Lower leg skin (tissue), 4 donors: Measurements from ENCODE around the gene RTN4RL1. TPM values are rescaled to one million over a fixed set of nuclear protein-coding genes. Genes with fewer than 3 reads are reported as not detected.

Experiments
- DNase-seq, 2 donors: peaks; one replicate each; pipeline ENCODE4 v3.0.0-alpha.2; 2019; ENCODE audit warnings: low spot score in 2 of 2
- H3K4me3 ChIP-seq: fragments of 200-600 bp; sonication (generic); 2 replicates; pipeline ENCODE4 v1.5.1; 2017; ENCODE audit warnings: mild to moderate bottlenecking, low read depth; ENCODE audit not compliant: poor library complexity, severe bottlenecking
- CTCF ChIP-seq, 3 donors: fragments of 450-650 bp; IDR thresholded peaks; one replicate each; pipeline ENCODE4 v1.5.1; 2016; ENCODE audit warnings: antibody characterized with exemption in 3 of 3, mild to moderate bottlenecking in 3 of 3, moderate library complexity in 2 of 3
- POLR2A ChIP-seq, 2 donors: fragments of 450-650 bp; IDR thresholded peaks; one replicate each; pipeline ENCODE4 v1.6.1; 2016 to 2017; ENCODE audit warnings: antibody characterized with exemption in 2 of 2, mild to moderate bottlenecking in 1 of 2, moderate library complexity in 1 of 2
- WGBS, 2 donors: methylation state at CpG; one replicate each; pipeline ENCODE4 v1.1.5; 2018; 5-methylcytosine and 5-hydroxymethylcytosine counted together
- intact Hi-C: fragments of 100-400 bp; cut with DNase I; formaldehyde crosslinking; loops from one replicate; pipeline ENCODE4 v1.15.0; 2023; ENCODE audit warnings: low total_unique reads
- total RNA-seq, 4 donors: library from RNA; depleted of rRNA; stranded (reverse); fragments of >200 nt; gene quantifications; one replicate each; pipeline ENCODE4 v1.1.0, GENCODE V29; 2016

RTN4RL1 gene
- total RNA-seq, 4 donors from 2014 or later: 19.1 to 31.5 (median 27.6) TPM

GRCh38 chr17:2068519-2069051 is 43.5 kb upstream of the RTN4RL1 start:
- TF ChIP-seq CTCF (IDR thresholded peaks at IDR 0.05) (no peak), POLR2A (IDR thresholded peaks at IDR 0.05) (no peak)
- 56 to 71% methylated on average over 14 to 15 of the region's 15 CpGs for WGBS, 2 donors
- intact Hi-C loops: no loop called here
- DNase-seq: peak in 1 of 2 donors; percentile 89
- no peak overlapping the region for H3K4me3 ChIP-seq

- WGBS, 2 donors: 45 to 56% methylated on average over 6 of the region's 6 CpGs
- no peak for DNase-seq
Measured at GRCh38 chr17:2068031-2068518, 42.9 kb upstream of the RTN4RL1 start.

GRCh38 chr17:2067608-2068024 is 42.5 kb upstream of the RTN4RL1 start:
- TF ChIP-seq CTCF (IDR thresholded peaks at IDR 0.05) (no peak), POLR2A (IDR thresholded peaks at IDR 0.05) (no peak)
- no peak for DNase-seq

More at GRCh38 chr17:2068031-2068518, 42.9 kb upstream of the RTN4RL1 start:
- TF ChIP-seq CTCF (IDR thresholded peaks at IDR 0.05) (no peak), POLR2A (IDR thresholded peaks at IDR 0.05) (no peak)
- intact Hi-C loops: no loop called here
- H3K4me3 ChIP-seq: no peak overlapping the region

GRCh38 chr17:2067048-2067561 is 42.0 kb upstream of the RTN4RL1 start:
- intact Hi-C loops: no loop called here
- no peak overlapping the region for H3K4me3 ChIP-seq
- DNase-seq: no peak
- 69 to 74% methylated on average over 14 of the region's 14 CpGs for WGBS, 2 donors
- TF ChIP-seq CTCF (IDR thresholded peaks at IDR 0.05): no peak

More at GRCh38 chr17:2067608-2068024, 42.5 kb upstream of the RTN4RL1 start:
- H3K4me3 ChIP-seq: no peak overlapping the region
- intact Hi-C loops: no loop called here
- WGBS, 2 donors: 26 to 32% methylated on average over 5 of the region's 5 CpGs

GRCh38 chr17:2065949-2066400 is 40.8 kb upstream of the RTN4RL1 start:
- DNase-seq: no peak

More at GRCh38 chr17:2065949-2066400, 40.8 kb upstream of the RTN4RL1 start:
- intact Hi-C loops: no loop called here
- H3K4me3 ChIP-seq: no peak overlapping the region
- no peak for TF ChIP-seq POLR2A (IDR thresholded peaks at IDR 0.05)
- TF ChIP-seq CTCF (IDR thresholded peaks at IDR 0.05): no peak
- 75 to 78% methylated on average over 10 of the region's 10 CpGs for WGBS, 2 donors
